ENCODE measurements around the gene RARB. TPM values are rescaled to one million over a fixed set of nuclear protein-coding genes. Genes with fewer than 3 reads are reported as not detected.

RARB gene
- polyA plus RNA-seq, 1 donor from 2014 or later = 13.2 TPM

GRCh38 chr3:25633919-25634318 lies 205.9 kb downstream of the RARB start:
- no peak overlapping the region for H3K4me3 ChIP-seq (ENCODE audit: low read length)
- peaks cover 8% of the 10 kb centered on the region for H3K79me2 ChIP-seq (replicated peaks; ENCODE audit: insufficient read depth, low read length)
- H3K27ac ChIP-seq (ENCODE audit: low read length) = no peak overlapping the region
- no peaks in the 10 kb centered on the region for H3K9me3 ChIP-seq (ENCODE audit: low read length)
- H3F3A ChIP-seq (ENCODE audit: insufficient read depth, low read length, poor library complexity, severe bottlenecking) = no peaks in the 10 kb centered on the region
- H2AFZ ChIP-seq (ENCODE audit: low read depth, low read length) = no peak overlapping the region
- no peak for TF ChIP-seq CTCF (IDR thresholded peaks at IDR 0.05; ENCODE audit: poor library complexity, severe bottlenecking)
- TF ChIP-seq TAF1 (IDR thresholded peaks at IDR 0.05; ENCODE audit: low read depth) = no peak
- H3K36me3 ChIP-seq (ENCODE audit: insufficient read depth, low read length) = peaks cover 23% of the 10 kb centered on the region
- H3K27me3 ChIP-seq (ENCODE audit: insufficient read depth, low read depth, low read length) = no peaks in the 10 kb centered on the region
- no peaks in the 10 kb centered on the region for H4K20me1 ChIP-seq (ENCODE audit: insufficient read depth)
- no peaks in the 10 kb centered on the region for H3K9me2 ChIP-seq (ENCODE audit: insufficient read depth, low read length)
- no peak overlapping the region for H3K4me2 ChIP-seq (ENCODE audit: low read length)
- H3K9ac ChIP-seq (ENCODE audit: low read length) = no peak overlapping the region

- Histone ChIP-seq H3K4me3 (ENCODE audit: low read length) (no peak overlapping the region), H2AFZ (ENCODE audit: low read depth, low read length) (no peak overlapping the region), H3K36me3 (ENCODE audit: insufficient read depth, low read length) (peaks cover 23% of the 10 kb centered on the region), H3K4me2 (ENCODE audit: low read length) (no peak overlapping the region), H3K9ac (ENCODE audit: low read length) (no peak overlapping the region), H3K27ac (ENCODE audit: low read length) (no peak overlapping the region), H3K9me2 (ENCODE audit: insufficient read depth, low read length) (no peaks in the 10 kb centered on the region), H4K20me1 (ENCODE audit: insufficient read depth) (no peaks in the 10 kb centered on the region), H3F3A (ENCODE audit: insufficient read depth, low read length, poor library complexity, severe bottlenecking) (no peaks in the 10 kb centered on the region), H3K9me3 (ENCODE audit: low read length) (no peaks in the 10 kb centered on the region), H3K79me2 (replicated peaks; ENCODE audit: insufficient read depth, low read length) (peaks cover 8% of the 10 kb centered on the region), H3K27me3 (ENCODE audit: insufficient read depth, low read depth, low read length) (no peaks in the 10 kb centered on the region)
- no peak for TF ChIP-seq EZH2 (IDR thresholded peaks at IDR 0.05; ENCODE audit: borderline replicate concordance, insufficient read depth, low read length, poor library complexity, severe bottlenecking)
- TF ChIP-seq RAD21 (conservative IDR thresholded peaks at IDR 0.05) = no peak
- TF ChIP-seq POLR2AphosphoS5 (IDR thresholded peaks at IDR 0.05) = no peak
- no peak for TF ChIP-seq EP300 (conservative IDR thresholded peaks at IDR 0.05; ENCODE audit: poor library complexity, severe bottlenecking)
- TF ChIP-seq MXI1 (conservative IDR thresholded peaks at IDR 0.05; ENCODE audit: poor library complexity, severe bottlenecking) = no peak
- TF ChIP-seq REST (IDR thresholded peaks at IDR 0.05; ENCODE audit: borderline replicate concordance) = no peak
- TF ChIP-seq SMC3 (conservative IDR thresholded peaks at IDR 0.05; ENCODE audit: poor library complexity) = no peak
- TF ChIP-seq TAF1 (IDR thresholded peaks at IDR 0.05; ENCODE audit: low read depth) = no peak
- no peak for TF ChIP-seq CTCF (IDR thresholded peaks at IDR 0.05; ENCODE audit: poor library complexity, severe bottlenecking)
These were observed 207.0 kb downstream of the RARB start for GRCh38 chr3:25635038-25635437.

Small RNAs within 50 kb of the gene (small RNA-seq; reads per million reads assigned to genes)
- 0 reads per million in 3 experiments for gene RF01161
- gene RF02271 = 0 reads per million in 3 experiments

Other genes with a start within 250 kb of the RARB start
- gene TOP2B, start 236.6 kb downstream of the RARB start, polyA plus RNA-seq = 373 and 440 TPM in 2 replicates

Measured in neural cell (in vitro differentiated cells).